Measurements from ENCODE around the gene NMS. TPM values are rescaled to one million over a fixed set of nuclear protein-coding genes. Genes with fewer than 3 reads are reported as not detected.

Gene NMS, protein sequence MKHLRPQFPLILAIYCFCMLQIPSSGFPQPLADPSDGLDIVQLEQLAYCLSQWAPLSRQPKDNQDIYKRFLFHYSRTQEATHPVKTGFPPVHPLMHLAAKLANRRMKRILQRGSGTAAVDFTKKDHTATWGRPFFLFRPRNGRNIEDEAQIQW
- total RNA-seq: not detected in 2 replicates

DNA sequence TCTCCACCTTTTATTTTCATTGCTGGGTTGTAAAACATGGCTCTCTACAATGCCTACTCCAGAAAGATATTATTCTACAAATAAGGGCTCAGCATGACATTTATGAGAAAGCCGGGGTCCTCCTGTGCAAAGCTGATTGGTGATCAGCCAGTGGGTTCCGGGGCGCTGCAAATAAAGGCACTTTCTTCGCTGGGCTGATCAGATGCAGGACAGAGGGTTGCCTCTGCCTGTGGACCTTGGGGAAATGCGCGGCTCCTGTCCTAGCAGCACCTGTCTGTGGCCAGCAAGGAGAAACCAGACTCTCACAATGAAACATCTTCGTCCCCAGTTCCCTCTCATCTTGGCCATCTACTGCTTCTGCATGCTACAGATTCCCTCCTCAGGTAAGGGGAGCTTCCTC lies at the start of gene NMS:
NMS (plus strand) TSS at position 301 of the 400 bp plus-strand sequence; CDS start at position 308, 7 bp downstream.

Other genes starting within 250 kb of the NMS start
- gene LONRF2, start 148.0 kb upstream of the NMS start, total RNA-seq: 0.32 and 1.2 TPM in 2 replicates
- gene CHST10, start 52.8 kb upstream of the NMS start, total RNA-seq: 14.3 and 16.1 TPM in 2 replicates
- 15.1 and 17.3 TPM in 2 replicates for gene PDCL3, start 92.5 kb downstream of the NMS start, total RNA-seq

Data from smooth muscle cell of the umbilical artery (primary cell).